Activated CD8-positive, alpha-beta memory T cell treated with anti-CD3 and anti-CD28 coated beads, Interleukin-2, amount 50 U/mL, for 1 hour (primary cell): ENCODE measurements around the gene TMEM45A.
"Not testable (repeated sequence)": the region's sequence is repeated elsewhere in the genome, so short reads cannot be mapped to it uniquely, and the experiment has no call there.

Source experiments
- DNase-seq: peaks from one replicate; pipeline ENCODE4 v3.0.0-alpha.2; 2020; ENCODE audit errors: extremely low read depth

The TMEM45A gene

GRCh38 chr3:100492059-100493006 is at the start of gene TMEM45A:
TMEM45A (plus strand) TSS chr3:100492619; CDS start chr3:100555212, 62,593 bp downstream.
- no peak for DNase-seq

- no peak for DNase-seq
These were observed 48.7 kb upstream of the TMEM45A start for GRCh38 chr3:100443690-100444089.

- not testable (repeated sequence) for DNase-seq
These were observed 45.4 kb upstream of the TMEM45A start for GRCh38 chr3:100447067-100447466.

- no peak for DNase-seq
These were observed 44.3 kb upstream of the TMEM45A start for GRCh38 chr3:100448079-100448478.

GRCh38 chr3:100449214-100449613 is 43.2 kb upstream of the TMEM45A start:
- no peak for DNase-seq

- no peak for DNase-seq
These were observed 37.7 kb upstream of the TMEM45A start for GRCh38 chr3:100454677-100455076.

GRCh38 chr3:100455841-100456550 is 36.4 kb upstream of the TMEM45A start:
- DNase-seq = no peak

- DNase-seq = no peak
These were observed 35.7 kb upstream of the TMEM45A start for GRCh38 chr3:100456745-100457144.

- DNase-seq = no peak
These were observed 34.6 kb upstream of the TMEM45A start for GRCh38 chr3:100457811-100458210.

- no peak for DNase-seq
These were observed 33.6 kb upstream of the TMEM45A start for GRCh38 chr3:100458814-100459213.

- DNase-seq = no peak
These were observed 29.4 kb upstream of the TMEM45A start for GRCh38 chr3:100463002-100463401.

GRCh38 chr3:100463646-100464155 is 28.7 kb upstream of the TMEM45A start:
- DNase-seq = no peak

- DNase-seq = no peak
These were observed 26.3 kb upstream of the TMEM45A start for GRCh38 chr3:100465892-100466777.

- no peak for DNase-seq
These were observed 25.3 kb upstream of the TMEM45A start for GRCh38 chr3:100467133-100467532.

GRCh38 chr3:100468676-100469075 is 23.7 kb upstream of the TMEM45A start:
- no peak for DNase-seq

- no peak for DNase-seq
These were observed 21.5 kb upstream of the TMEM45A start for GRCh38 chr3:100470951-100471350.

- no peak for DNase-seq
These were observed 21.0 kb upstream of the TMEM45A start for GRCh38 chr3:100471444-100471843.

GRCh38 chr3:100477851-100478360 is 14.5 kb upstream of the TMEM45A start:
- DNase-seq = not testable (repeated sequence)

- not testable (repeated sequence) for DNase-seq
These were observed 13.9 kb upstream of the TMEM45A start for GRCh38 chr3:100478521-100478920.

- DNase-seq = no peak
These were observed 12.3 kb upstream of the TMEM45A start for GRCh38 chr3:100480081-100480480.

- no peak for DNase-seq
These were observed 10.2 kb upstream of the TMEM45A start for GRCh38 chr3:100482176-100482575.
